NT2/D1 (cell line): ENCODE data around the gene PLCD1.

Source experiments
- SUZ12 ChIP-seq: IDR thresholded peaks from 2 replicates; pipeline ENCODE4 v1.6.1; 2011; ENCODE audit not compliant: insufficient read length, insufficient read depth; ENCODE audit errors: extremely low read depth
- YY1 ChIP-seq: IDR thresholded peaks from 2 replicates; pipeline ENCODE4 v1.6.1; 2011; ENCODE audit not compliant: insufficient read length, insufficient read depth

DNA sequence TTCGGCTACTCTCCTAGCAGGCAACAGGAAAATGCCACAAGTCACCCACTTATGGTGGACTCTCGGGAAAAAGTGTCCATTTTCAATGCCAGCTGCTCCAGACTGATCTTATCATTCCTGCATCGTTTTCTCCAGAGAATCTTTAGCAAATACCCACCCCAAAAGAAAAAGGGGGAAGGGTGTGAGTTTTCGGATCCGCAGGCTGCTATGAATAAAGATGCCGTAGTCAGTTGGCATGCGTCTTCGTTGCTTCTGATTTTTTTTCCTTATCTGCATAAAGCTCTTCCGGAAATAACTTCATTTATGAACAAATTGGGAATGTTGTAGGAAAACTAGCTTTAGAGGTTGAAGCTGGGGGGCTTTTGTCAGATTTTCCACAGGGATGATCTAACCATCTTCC is 61.2 kb downstream of the PLCD1 start:
- TF ChIP-seq YY1 = no peak
- no peak for TF ChIP-seq SUZ12
